ENCODE results near the gene WWOX.

The WWOX gene

GRCh38 chr16:78376452-78376851 lies 277.0 kb downstream of the WWOX start:
- Histone ChIP-seq H3K27ac (no peak overlapping the region), H3K4me3 (no peak overlapping the region)
- DNase-seq (ENCODE audit: low spot score) = no peak
- TF ChIP-seq CTCF (IDR thresholded peaks at IDR 0.05) = no peak

GRCh38 chr16:78377312-78377711 lies 277.9 kb downstream of the WWOX start:
- H3K4me3 ChIP-seq = no peak overlapping the region
- no peak overlapping the region for H3K27ac ChIP-seq
- no peak for DNase-seq (ENCODE audit: low spot score)
- no peak for TF ChIP-seq CTCF (IDR thresholded peaks at IDR 0.05)

GRCh38 chr16:78381060-78381459 lies 281.6 kb downstream of the WWOX start:
- no peak overlapping the region for H3K4me3 ChIP-seq

GRCh38 chr16:78383118-78383517 lies 283.7 kb downstream of the WWOX start:
- H3K4me3 ChIP-seq = no peak overlapping the region
- no peak overlapping the region for H3K27ac ChIP-seq
- DNase-seq (ENCODE audit: low spot score) = no peak
- TF ChIP-seq CTCF (IDR thresholded peaks at IDR 0.05) = no peak

More at GRCh38 chr16:78381060-78381459, 281.6 kb downstream of the WWOX start:
- H3K27ac ChIP-seq = no peak overlapping the region
- DNase-seq (ENCODE audit: low spot score) = no peak
- TF ChIP-seq CTCF (IDR thresholded peaks at IDR 0.05) = no peak

GRCh38 chr16:78385086-78385805 lies 285.8 kb downstream of the WWOX start:
- Histone ChIP-seq H3K4me3 (no peak overlapping the region), H3K27ac (no peak overlapping the region)
- DNase-seq (ENCODE audit: low spot score) = no peak
- TF ChIP-seq CTCF (IDR thresholded peaks at IDR 0.05) = no peak

- no peak for TF ChIP-seq CTCF (IDR thresholded peaks at IDR 0.05)
- no peak overlapping the region for H3K4me3 ChIP-seq
- no peak for DNase-seq (ENCODE audit: low spot score)
- H3K27ac ChIP-seq = no peak overlapping the region
These were observed 287.3 kb downstream of the WWOX start for GRCh38 chr16:78386557-78387324.

All from coronary artery (tissue), 2 donors.